Measurements from ENCODE around the gene CTBS. TPM values are rescaled to one million over a fixed set of nuclear protein-coding genes. Genes with fewer than 3 reads are reported as not detected.

Gene CTBS
- total and polyA plus RNA-seq, 2 of the 4 experiments (the other 2 are of a cell fraction) = 5.9 to 12.4 TPM

DNA sequence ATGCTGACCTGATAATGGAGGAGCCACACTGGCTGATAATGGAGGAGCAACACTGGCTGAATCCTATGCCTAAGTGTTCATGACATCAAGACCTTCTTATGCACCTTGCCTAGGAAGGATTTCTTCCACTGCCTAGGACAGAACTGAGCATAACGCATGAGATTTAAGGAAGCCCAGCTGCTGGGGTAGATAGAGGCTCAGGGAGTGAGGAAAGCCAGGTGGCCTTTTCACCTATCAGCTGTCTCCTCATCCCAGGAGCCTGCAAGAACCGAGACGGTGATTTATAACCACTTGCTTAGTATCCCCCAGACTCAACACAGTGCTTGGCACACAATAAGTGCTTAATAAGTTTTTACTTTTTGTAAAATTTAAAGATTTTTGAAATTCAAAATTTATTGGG is 7.4 kb upstream of the CTBS start:
- H2AK5ac ChIP-seq (ENCODE audit: low read depth, low read length) = no peak overlapping the region
- H2BK5ac ChIP-seq (ENCODE audit: low read depth, low read length, poor library complexity, severe bottlenecking) = no peak overlapping the region
- H2BK20ac ChIP-seq (ENCODE audit: low read depth, low read length) = no peak overlapping the region
- H3K18ac ChIP-seq (ENCODE audit: low read depth, low read length) = no peak overlapping the region
- ATAC-seq (ENCODE audit: low read depth) (no peak), DNase-seq (no peak)
- no CpG with 5 or more reads among the region's 3 CpGs for WGBS, 2 experiments (ENCODE audit: extremely low coverage in 2 of 2, insufficient read length in 1 of 2)
- no peaks in the 10 kb centered on the region for H3K79me1 ChIP-seq (ENCODE audit: low read depth in 1 of 2, low read length in 2 of 2)
- no peak overlapping the region for H3K9ac ChIP-seq (ENCODE audit: low read depth, low read length)
- dilution Hi-C loops (cut with HindIII; ENCODE audit: low sequenced_read_pairs, unreplicated experiment) (no loop called here), intact Hi-C loops (cut with micrococcal nuclease) (no loop called here), in situ Hi-C loops (cut with MboI; ENCODE audit: low sequenced_read_pairs) (no loop called here)
- no peaks in the 10 kb centered on the region for H4K20me1 ChIP-seq (ENCODE audit: insufficient read depth, low read length)
- H4K8ac ChIP-seq (ENCODE audit: low read depth in 2 of 2, low read length in 2 of 2) = no peak overlapping the region
- ChIA-PET CTCF (no interaction called here), POLR2A (ENCODE audit: unreplicated experiment) (no interaction called here)
- no peak overlapping the region for H2BK15ac ChIP-seq (ENCODE audit: low read depth, low read length)
- no peak for TF ChIP-seq RAD21 (IDR thresholded peaks at IDR 0.05; ENCODE audit: low read length)
- no peak for TF ChIP-seq POLR2A (IDR thresholded peaks at IDR 0.05; ENCODE audit: low read depth, low read length)
- no peak for TF ChIP-seq RFX5 (IDR thresholded peaks at IDR 0.05; ENCODE audit: low read depth, low read length)
- TF ChIP-seq BHLHE40 (IDR thresholded peaks at IDR 0.05; ENCODE audit: low read depth, low read length) = no peak
- TF ChIP-seq, protein P1, sequence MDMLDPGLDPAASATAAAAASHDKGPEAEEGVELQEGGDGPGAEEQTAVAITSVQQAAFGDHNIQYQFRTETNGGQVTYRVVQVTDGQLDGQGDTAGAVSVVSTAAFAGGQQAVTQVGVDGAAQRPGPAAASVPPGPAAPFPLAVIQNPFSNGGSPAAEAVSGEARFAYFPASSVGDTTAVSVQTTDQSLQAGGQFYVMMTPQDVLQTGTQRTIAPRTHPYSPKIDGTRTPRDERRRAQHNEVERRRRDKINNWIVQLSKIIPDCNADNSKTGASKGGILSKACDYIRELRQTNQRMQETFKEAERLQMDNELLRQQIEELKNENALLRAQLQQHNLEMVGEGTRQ (IDR thresholded peaks at IDR 0.05; ENCODE audit: low read depth, low read length) = no peak
- no peaks in the 10 kb centered on the region for H3K4me1 ChIP-seq (ENCODE audit: control insufficient read depth, insufficient read depth, low read length)
- no peaks in the 10 kb centered on the region for H3K27me3 ChIP-seq (ENCODE audit: control insufficient read depth, insufficient read depth, low read length)
- no peak overlapping the region for H3K23ac ChIP-seq (ENCODE audit: low read depth, low read length)
- H3K4me2 ChIP-seq (ENCODE audit: low read depth, low read length) = no peak overlapping the region
- no peak overlapping the region for H3K56ac ChIP-seq (ENCODE audit: extremely low read depth, insufficient read depth, low read length)
- no peak overlapping the region for H4K91ac ChIP-seq (ENCODE audit: insufficient read depth, low read depth, low read length)
- no TSS peak for BruUV-seq (replicated peaks)
- H3K36me3 ChIP-seq (ENCODE audit: control insufficient read depth, insufficient read depth, low read length) = no peaks in the 10 kb centered on the region
- H2AFZ ChIP-seq (replicated peaks; ENCODE audit: low read length, poor library complexity) = no peak overlapping the region
- no peak overlapping the region for H3K27ac ChIP-seq (ENCODE audit: insufficient read depth, low read length)
- H3K9me3 ChIP-seq (ENCODE audit: control insufficient read depth, insufficient read depth, low read length) = no peaks in the 10 kb centered on the region; the same call in 1 of the 2 replicates
- H3K9me1 ChIP-seq (ENCODE audit: insufficient read depth, low read length) = no peaks in the 10 kb centered on the region
- no peak overlapping the region for H3K4ac ChIP-seq (ENCODE audit: low read depth, low read length)
- H2BK120ac ChIP-seq (ENCODE audit: low read depth, low read length) = no peak overlapping the region
- H3K14ac ChIP-seq (replicated peaks; ENCODE audit: low read depth, low read length) = no peak overlapping the region
- no peak overlapping the region for H3K4me3 ChIP-seq (ENCODE audit: insufficient read depth, low read depth, low read length)
- H2AK9ac ChIP-seq (replicated peaks; ENCODE audit: low read depth, low read length, poor library complexity) = no peak overlapping the region
- no peak overlapping the region for H4K5ac ChIP-seq (ENCODE audit: low read depth, low read length)
